Gastrocnemius medialis (tissue), 4 donors: ENCODE data around the gene KCNMB4. TPM values are rescaled to one million over a fixed set of nuclear protein-coding genes. Genes with fewer than 3 reads are reported as not detected.

Source experiments
- ATAC-seq, 2 donors: fragments of 150-250 bp; one replicate each; pipeline ENCODE4 v1.9.1; 2016
- DNase-seq, 2 donors: peaks; one replicate each; pipeline ENCODE4 v3.0.0-alpha.2; 2019
- H3K27ac ChIP-seq, 4 donors: fragments of 200-600 bp; sonication (generic); 1 replicate in 1 of 4; 2 replicates in 3 of 4; pipeline ENCODE4 v1.5.1; 2016 to 2018; ENCODE audit warnings: mild to moderate bottlenecking in 2 of 4, moderate library complexity in 1 of 4
- H3K27me3 ChIP-seq, 3 donors: fragments of 200-600 bp; sonication (generic) in 2 of 3; 1 replicate in 1 of 3; 2 replicates in 2 of 3; pipeline versions ENCODE4 v1.5.1 to v1.6.0; 2016 to 2019; ENCODE audit warnings: mild to moderate bottlenecking in 1 of 3, moderate library complexity in 1 of 3
- H3K36me3 ChIP-seq, 2 donors: fragments of 200-600 bp; sonication (generic) in 1 of 2; one replicate each; pipeline ENCODE4 v1.5.1; 2017 to 2018
- H3K4me1 ChIP-seq, 2 donors: fragments of 200-600 bp; sonication (generic) in 1 of 2; one replicate each; pipeline ENCODE4 v1.5.1; 2016 to 2017; ENCODE audit warnings: mild to moderate bottlenecking in 2 of 2
- H3K4me3 ChIP-seq, 4 donors: fragments of 200-600 bp; sonication (generic) in 3 of 4; 1 replicate in 1 of 4; 2 replicates in 3 of 4; pipeline ENCODE4 v1.5.1; 2016 to 2019; ENCODE audit warnings: mild to moderate bottlenecking in 2 of 4
- H3K9me3 ChIP-seq, 3 donors: fragments of 200-600 bp; sonication (generic) in 2 of 3; 1 replicate in 1 of 3; 2 replicates in 2 of 3; pipeline ENCODE4 v1.5.1; 2016 to 2019
- CTCF ChIP-seq, 5 experiments: fragments of 450-650 bp in 3 of 5; fragments of 200-600 bp in 2 of 5; sonication (generic) in 2 of 5; IDR thresholded peaks in 4 of 5; conservative IDR thresholded peaks in 1 of 5; 1 replicate in 4 of 5; 2 replicates in 1 of 5; pipeline ENCODE4 v1.5.1; 2016 to 2019; ENCODE audit warnings: antibody characterized with exemption in 5 of 5, mild to moderate bottlenecking in 3 of 5, moderate library complexity in 3 of 5
- POLR2A ChIP-seq, 2 donors: fragments of 450-650 bp; IDR thresholded peaks; one replicate each; pipeline ENCODE4 v1.6.1; 2017; ENCODE audit warnings: antibody characterized with exemption in 2 of 2, mild to moderate bottlenecking in 2 of 2, moderate library complexity in 2 of 2
- in situ Hi-C, 4 donors: fragments of 200-750 bp; cut with MboI; loops; one replicate each; pipeline versions ENCODE4 v1.15.0 to v1.8.0; 2017; ENCODE audit warnings: low sequenced_read_pairs in 4 of 4
- intact Hi-C: fragments of 100-400 bp; cut with DNase I; formaldehyde crosslinking; loops from one replicate; pipeline ENCODE4 v1.15.1; 2023; ENCODE audit warnings: low total_unique reads
- total RNA-seq, 4 donors: library from RNA; depleted of rRNA; stranded (reverse); fragments of >200 nt; gene quantifications; one replicate each; pipeline versions ENCODE4 v1.1.0 to v1.2.3, GENCODE V29; 2016

KCNMB4 gene
- total RNA-seq, 4 donors from 2014 or later, result 0.71 to 1.4 (median 1.3) TPM

DNA sequence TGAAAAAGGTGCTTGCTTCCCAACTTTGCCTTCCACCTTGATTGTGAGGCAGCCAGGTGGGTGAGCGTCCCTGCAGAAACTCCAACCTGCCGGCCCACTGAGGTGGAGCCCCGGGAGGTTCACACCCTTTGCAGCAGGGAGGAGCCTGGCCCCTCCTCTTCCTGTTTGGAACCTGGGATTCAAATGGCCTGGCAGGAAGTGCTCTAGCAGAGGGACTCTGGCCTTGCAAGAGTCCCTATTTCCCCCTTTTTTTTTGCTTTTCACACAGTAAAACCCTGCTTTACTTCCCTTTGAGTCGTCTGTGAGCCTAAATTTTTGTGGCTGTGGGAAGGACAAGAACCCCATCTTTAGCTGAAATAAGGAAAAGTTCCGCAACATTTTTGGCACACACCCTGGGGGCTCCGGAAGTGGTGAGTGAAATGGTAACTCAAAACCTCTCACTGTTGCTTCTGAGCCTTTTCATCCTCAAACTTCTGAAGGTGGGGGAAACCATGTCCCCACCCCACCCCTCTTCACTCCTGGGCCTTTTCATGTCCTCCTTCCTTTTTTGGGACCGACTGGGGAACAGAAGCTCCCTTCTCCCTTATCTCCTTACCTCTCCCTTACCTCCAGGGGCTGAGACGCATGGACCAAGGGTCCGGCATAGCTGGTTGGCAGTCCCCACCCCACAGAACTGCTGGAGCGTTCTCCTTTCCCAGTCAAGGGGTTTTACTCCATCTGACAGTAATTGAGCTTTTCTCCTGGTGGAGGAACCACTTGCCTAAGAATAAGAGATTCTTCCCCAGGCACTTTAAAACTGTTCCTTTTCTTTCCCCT, 102.0 kb downstream of the KCNMB4 start:
- in situ Hi-C loops, result no loop called here

GRCh38 chr12:70468741-70469140, 102.7 kb downstream of the KCNMB4 start:
- ATAC-seq (no peak), DNase-seq (no peak)
- Histone ChIP-seq H3K36me3 (no peaks in the 10 kb centered on the region), H3K4me1 (no peaks in the 10 kb centered on the region), H3K27me3 (no peaks in the 10 kb centered on the region), H3K27ac (no peak overlapping the region), H3K9me3 (no peaks in the 10 kb centered on the region), H3K4me3 (no peak overlapping the region)
- TF ChIP-seq POLR2A (IDR thresholded peaks at IDR 0.05), result no peak
- TF ChIP-seq CTCF (IDR thresholded peaks at IDR 0.05 in 4 of 5, conservative IDR thresholded peaks at IDR 0.05 in 1 of 5), result no peak
- in situ Hi-C loops, result no loop called here
- intact Hi-C loops, result no loop called here

More for the DNA sequence above, 102.0 kb downstream of the KCNMB4 start:
- no peak overlapping the region for H3K27ac ChIP-seq
- no peak overlapping the region for H3K4me3 ChIP-seq
- H3K36me3 ChIP-seq, result no peaks in the 10 kb centered on the region
- TF ChIP-seq CTCF (IDR thresholded peaks at IDR 0.05 in 4 of 5, conservative IDR thresholded peaks at IDR 0.05 in 1 of 5), result no peak
- TF ChIP-seq POLR2A (IDR thresholded peaks at IDR 0.05), result no peak
- no peaks in the 10 kb centered on the region for H3K4me1 ChIP-seq
- no peak for DNase-seq
- no peaks in the 10 kb centered on the region for H3K27me3 ChIP-seq
- H3K9me3 ChIP-seq, result no peaks in the 10 kb centered on the region
- intact Hi-C loops, result no loop called here
- no peak for ATAC-seq

- no peaks in the 10 kb centered on the region for H3K9me3 ChIP-seq
- no peak for DNase-seq
- intact Hi-C loops (no loop called here), in situ Hi-C loops (no loop called here)
- H3K27me3 ChIP-seq, result no peaks in the 10 kb centered on the region
- H3K4me1 ChIP-seq, result no peaks in the 10 kb centered on the region
- no peaks in the 10 kb centered on the region for H3K36me3 ChIP-seq
- no peak for ATAC-seq
- no peak for TF ChIP-seq POLR2A (IDR thresholded peaks at IDR 0.05)
- no peak overlapping the region for H3K4me3 ChIP-seq
- no peak overlapping the region for H3K27ac ChIP-seq
Observed at GRCh38 chr12:70469221-70469820, 103.2 kb downstream of the KCNMB4 start.

- H3K36me3 ChIP-seq, result no peaks in the 10 kb centered on the region
- DNase-seq (no peak), ATAC-seq (no peak)
- no peaks in the 10 kb centered on the region for H3K9me3 ChIP-seq
- H3K27me3 ChIP-seq, result no peaks in the 10 kb centered on the region
- in situ Hi-C loops (no loop called here), intact Hi-C loops (no loop called here)
- H3K4me1 ChIP-seq, result no peaks in the 10 kb centered on the region
- no peak for TF ChIP-seq POLR2A (IDR thresholded peaks at IDR 0.05)
- TF ChIP-seq CTCF (IDR thresholded peaks at IDR 0.05 in 4 of 5, conservative IDR thresholded peaks at IDR 0.05 in 1 of 5), result no peak
- H3K27ac ChIP-seq, result no peak overlapping the region
- no peak overlapping the region for H3K4me3 ChIP-seq
Observed at GRCh38 chr12:70482764-70483163, 116.7 kb downstream of the KCNMB4 start.

Other genes with a start within 250 kb of the KCNMB4 start
- gene CNOT2, start 122.9 kb upstream of the KCNMB4 start, total RNA-seq, result 100 to 1,000 TPM in 1 of 4 donors, 10 to 100 TPM in 3; 64.1 to 107 (median 71.6) TPM